Measurements from ENCODE around the gene KLHL40.
"Not testable (repeated sequence)": the region's sequence is repeated elsewhere in the genome, so short reads cannot be mapped to it uniquely, and the experiment has no call there.

Gene KLHL40

GRCh38 chr3:42718338-42718737, 33.0 kb downstream of the KLHL40 start:
- no peaks in the 10 kb centered on the region; the same call in 1 of the 2 replicates for H3K9me3 ChIP-seq (ENCODE audit: control insufficient read depth, insufficient read depth, low read length)
- H3K4me1 ChIP-seq (ENCODE audit: insufficient read depth, low read length) = no peaks in the 10 kb centered on the region
- no peaks in the 10 kb centered on the region for H3K36me3 ChIP-seq (ENCODE audit: insufficient read depth, low read length)
- H3K9ac ChIP-seq (ENCODE audit: low read depth, low read length) = no peak overlapping the region

GRCh38 chr3:42719002-42719401, 33.7 kb downstream of the KLHL40 start:
- no peaks in the 10 kb centered on the region; the same call in 1 of the 2 replicates for H3K9me3 ChIP-seq (ENCODE audit: control insufficient read depth, insufficient read depth, low read length)
- H3K36me3 ChIP-seq (ENCODE audit: insufficient read depth, low read length) = no peaks in the 10 kb centered on the region
- H3K4me1 ChIP-seq (ENCODE audit: insufficient read depth, low read length) = no peaks in the 10 kb centered on the region
- H3K9ac ChIP-seq (ENCODE audit: low read depth, low read length) = no peak overlapping the region

- Histone ChIP-seq H3K36me3 (ENCODE audit: insufficient read depth, low read length) (no peaks in the 10 kb centered on the region), H3K4me1 (ENCODE audit: insufficient read depth, low read length) (no peaks in the 10 kb centered on the region), H3K9me3 (ENCODE audit: control insufficient read depth, insufficient read depth, low read length) (no peaks in the 10 kb centered on the region; the same call in 1 of the 2 replicates), H3K9ac (ENCODE audit: low read depth, low read length) (no peak overlapping the region)
Measured at GRCh38 chr3:42720126-42720525, 34.8 kb downstream of the KLHL40 start.

GRCh38 chr3:42721690-42722089, 36.4 kb downstream of the KLHL40 start:
- Histone ChIP-seq H3K36me3 (ENCODE audit: insufficient read depth, low read length) (no peaks in the 10 kb centered on the region), H3K9me3 (ENCODE audit: control insufficient read depth, insufficient read depth, low read length) (no peaks in the 10 kb centered on the region; the same call in 1 of the 2 replicates), H3K4me1 (ENCODE audit: insufficient read depth, low read length) (no peaks in the 10 kb centered on the region), H3K9ac (ENCODE audit: low read depth, low read length) (no peak overlapping the region)

GRCh38 chr3:42722442-42722841, 37.1 kb downstream of the KLHL40 start:
- H3K36me3 ChIP-seq (ENCODE audit: insufficient read depth, low read length); H3K9me3 ChIP-seq (ENCODE audit: control insufficient read depth, insufficient read depth, low read length); H3K9ac ChIP-seq (ENCODE audit: low read depth, low read length); H3K4me1 ChIP-seq (ENCODE audit: insufficient read depth, low read length): not testable (repeated sequence)

- Histone ChIP-seq H3K36me3 (ENCODE audit: insufficient read depth, low read length) (no peaks in the 10 kb centered on the region), H3K9me3 (ENCODE audit: control insufficient read depth, insufficient read depth, low read length) (no peaks in the 10 kb centered on the region; the same call in 1 of the 2 replicates), H3K4me1 (ENCODE audit: insufficient read depth, low read length) (peaks cover 3% of the 10 kb centered on the region), H3K9ac (ENCODE audit: low read depth, low read length) (no peak overlapping the region)
Measured at GRCh38 chr3:42723219-42723618, 37.9 kb downstream of the KLHL40 start.

GRCh38 chr3:42725454-42725853, 40.1 kb downstream of the KLHL40 start:
- Histone ChIP-seq H3K4me1 (ENCODE audit: insufficient read depth, low read length) (peaks cover 3% of the 10 kb centered on the region), H3K36me3 (ENCODE audit: insufficient read depth, low read length) (no peaks in the 10 kb centered on the region), H3K9me3 (ENCODE audit: control insufficient read depth, insufficient read depth, low read length) (no peaks in the 10 kb centered on the region; the same call in 1 of the 2 replicates), H3K9ac (ENCODE audit: low read depth, low read length) (no peak overlapping the region)

- H3K36me3 ChIP-seq (ENCODE audit: insufficient read depth, low read length) = no peaks in the 10 kb centered on the region
- H3K4me1 ChIP-seq (ENCODE audit: insufficient read depth, low read length) = peaks cover 8% of the 10 kb centered on the region
- H3K9ac ChIP-seq (ENCODE audit: low read depth, low read length) = no peak overlapping the region
- H3K9me3 ChIP-seq (ENCODE audit: control insufficient read depth, insufficient read depth, low read length) = no peaks in the 10 kb centered on the region
Measured at GRCh38 chr3:42728056-42728455, 42.7 kb downstream of the KLHL40 start.

GRCh38 chr3:42728668-42729364, 43.5 kb downstream of the KLHL40 start:
- no peaks in the 10 kb centered on the region for H3K36me3 ChIP-seq (ENCODE audit: insufficient read depth, low read length)
- H3K9me3 ChIP-seq (ENCODE audit: control insufficient read depth, insufficient read depth, low read length) = no peaks in the 10 kb centered on the region
- peaks cover 16% of the 10 kb centered on the region for H3K4me1 ChIP-seq (ENCODE audit: insufficient read depth, low read length)
- no peak overlapping the region for H3K9ac ChIP-seq (ENCODE audit: low read depth, low read length)

GRCh38 chr3:42729404-42730145, 44.2 kb downstream of the KLHL40 start:
- Histone ChIP-seq H3K4me1 (ENCODE audit: insufficient read depth, low read length) (peaks cover 24% of the 10 kb centered on the region), H3K9me3 (ENCODE audit: control insufficient read depth, insufficient read depth, low read length) (no peaks in the 10 kb centered on the region), H3K9ac (ENCODE audit: low read depth, low read length) (no peak overlapping the region), H3K36me3 (ENCODE audit: insufficient read depth, low read length) (no peaks in the 10 kb centered on the region)

GRCh38 chr3:42730294-42730693, 45.0 kb downstream of the KLHL40 start:
- Histone ChIP-seq H3K4me1 (ENCODE audit: insufficient read depth, low read length) (peaks cover 30% of the 10 kb centered on the region), H3K9me3 (ENCODE audit: control insufficient read depth, insufficient read depth, low read length) (no peaks in the 10 kb centered on the region), H3K36me3 (ENCODE audit: insufficient read depth, low read length) (no peaks in the 10 kb centered on the region), H3K9ac (ENCODE audit: low read depth, low read length) (no peak overlapping the region)

- no peaks in the 10 kb centered on the region for H3K36me3 ChIP-seq (ENCODE audit: insufficient read depth, low read length)
- H3K4me1 ChIP-seq (ENCODE audit: insufficient read depth, low read length) = peaks cover 30% of the 10 kb centered on the region
- H3K9ac ChIP-seq (ENCODE audit: low read depth, low read length) = no peak overlapping the region
- H3K9me3 ChIP-seq (ENCODE audit: control insufficient read depth, insufficient read depth, low read length) = no peaks in the 10 kb centered on the region
Measured at GRCh38 chr3:42730706-42731420, 45.5 kb downstream of the KLHL40 start.

- Histone ChIP-seq H3K9ac (ENCODE audit: low read depth, low read length) (no peak overlapping the region), H3K36me3 (ENCODE audit: insufficient read depth, low read length) (no peaks in the 10 kb centered on the region), H3K9me3 (ENCODE audit: control insufficient read depth, insufficient read depth, low read length) (no peaks in the 10 kb centered on the region), H3K4me1 (ENCODE audit: insufficient read depth, low read length) (peaks cover 37% of the 10 kb centered on the region)
Measured at GRCh38 chr3:42731476-42732195, 46.3 kb downstream of the KLHL40 start.

GRCh38 chr3:42732196-42732828, 47.0 kb downstream of the KLHL40 start:
- Histone ChIP-seq H3K36me3 (ENCODE audit: insufficient read depth, low read length) (no peaks in the 10 kb centered on the region), H3K9me3 (ENCODE audit: control insufficient read depth, insufficient read depth, low read length) (no peaks in the 10 kb centered on the region), H3K4me1 (ENCODE audit: insufficient read depth, low read length) (peaks cover 37% of the 10 kb centered on the region), H3K9ac (ENCODE audit: low read depth, low read length) (no peak overlapping the region)
